Measurements from ENCODE around the gene LDHAL6A.

Gene LDHAL6A

GRCh38 chr11:18502352-18502751, 46.7 kb downstream of the LDHAL6A start:
- TF ChIP-seq CTCF (IDR thresholded peaks at IDR 0.05) = no peak

- TF ChIP-seq CTCF (IDR thresholded peaks at IDR 0.05) = no peak
Observed at GRCh38 chr11:18521122-18521521, 65.5 kb downstream of the LDHAL6A start.

- no peak for TF ChIP-seq CTCF (IDR thresholded peaks at IDR 0.05)
Observed at GRCh38 chr11:18522388-18522787, 66.7 kb downstream of the LDHAL6A start.

- TF ChIP-seq CTCF (IDR thresholded peaks at IDR 0.05) = no peak
Observed at GRCh38 chr11:18523084-18523483, 67.4 kb downstream of the LDHAL6A start.

GRCh38 chr11:18524248-18524647, 68.6 kb downstream of the LDHAL6A start:
- no peak for TF ChIP-seq CTCF (IDR thresholded peaks at IDR 0.05)

- TF ChIP-seq CTCF (IDR thresholded peaks at IDR 0.05) = no peak
Observed at GRCh38 chr11:18526130-18526520, 70.5 kb downstream of the LDHAL6A start.

GRCh38 chr11:18526521-18527296, 71.1 kb downstream of the LDHAL6A start, which contains the start of gene TSG101:
Gene TSG101 (minus strand): TSS chr11:18526942. CDS start chr11:18526816, 126 bp downstream.
- TF ChIP-seq CTCF (IDR thresholded peaks at IDR 0.05) = no peak

All from LNCAP (cell line).